Large intestine (tissue), 3 donors: ENCODE data around the gene CD96. TPM values are rescaled to one million over a fixed set of nuclear protein-coding genes. Genes with fewer than 3 reads are reported as not detected.

Source experiments
- DNase-seq, 2 donors: peaks; one replicate each; pipeline versions ENCODE4 v3.0.0 to v3.0.0-alpha.2; 2013
- H3K27ac ChIP-seq: one replicate; pipeline ENCODE4 v1.5.1; 2013; ENCODE audit warnings: low read length
- H3K27me3 ChIP-seq: 2 replicates; pipeline ENCODE4 v1.6.1; 2013; ENCODE audit warnings: low read length; ENCODE audit not compliant: control insufficient read depth, insufficient read depth
- H3K36me3 ChIP-seq: 2 replicates; pipeline ENCODE4 v1.6.1; 2013; ENCODE audit warnings: low read length; ENCODE audit not compliant: control insufficient read depth, insufficient read depth
- H3K4me1 ChIP-seq: one replicate; pipeline ENCODE4 v1.6.1; 2013; ENCODE audit warnings: low read length; ENCODE audit not compliant: control insufficient read depth, insufficient read depth
- H3K4me3 ChIP-seq: one replicate; pipeline ENCODE4 v1.5.1; 2013; ENCODE audit warnings: low read length
- H3K9me3 ChIP-seq: one replicate; pipeline ENCODE4 v1.6.1; 2013; ENCODE audit warnings: mild to moderate bottlenecking, low read depth, low read length, moderate library complexity; ENCODE audit not compliant: control insufficient read depth
- WGBS: methylation state at CpG from one replicate; pipeline ENCODE4 v1.1.5; 2013; ENCODE audit warnings: low lambda C conversion rate; ENCODE audit not compliant: insufficient coverage; 5-methylcytosine and 5-hydroxymethylcytosine counted together
- polyA plus RNA-seq: library from polyadenylated mRNA; unstranded; fragments of 120-200 nt; gene quantifications from one replicate; pipeline ENCODE4 v1.2.1, GENCODE V29; 2013

CD96 gene
- polyA plus RNA-seq, 1 donor: 4.1 TPM

DNA sequence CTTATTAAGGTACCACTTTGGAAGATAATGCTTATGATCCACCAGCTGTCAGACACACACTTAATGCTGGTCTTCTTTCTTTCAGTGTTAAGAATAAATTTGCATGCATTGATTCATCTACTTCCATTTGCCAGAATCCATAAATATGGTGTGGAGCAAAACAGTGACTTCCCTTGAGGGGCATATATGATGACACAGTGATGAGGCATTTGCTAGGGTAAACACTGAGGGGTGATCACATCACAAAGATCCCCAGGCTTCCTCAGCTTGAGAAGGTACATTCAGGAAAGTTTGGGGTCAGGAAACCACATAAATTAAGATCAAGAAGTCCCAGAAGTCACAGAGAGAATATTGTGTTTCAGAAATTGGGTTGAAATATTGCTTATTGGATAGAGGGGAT is 63.0 kb downstream of the CD96 start:
- Histone ChIP-seq H3K4me1 (no peaks in the 10 kb centered on the region), H3K9me3 (no peaks in the 10 kb centered on the region), H3K36me3 (no peaks in the 10 kb centered on the region), H3K27ac (no peak overlapping the region), H3K27me3 (no peaks in the 10 kb centered on the region), H3K4me3 (no peak overlapping the region)
- no peak for DNase-seq

DNA sequence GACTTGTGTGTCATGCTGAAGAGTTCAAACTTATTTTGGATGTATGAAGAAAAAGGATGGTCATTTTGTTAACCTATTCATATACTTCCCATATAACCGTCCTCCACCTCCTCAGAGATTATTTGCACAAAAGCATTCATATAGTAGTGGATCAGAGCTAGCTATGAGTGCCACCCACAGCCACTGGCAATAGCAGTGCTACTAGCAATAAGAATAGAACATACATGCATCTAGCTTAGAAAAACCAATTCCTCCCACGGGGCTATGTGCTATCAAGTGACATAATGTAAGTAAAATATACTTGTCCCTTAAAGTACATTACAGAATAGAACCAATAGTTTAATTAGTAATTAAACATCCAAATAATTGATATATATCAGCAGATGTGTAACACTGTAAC is 63.5 kb downstream of the CD96 start:
- 100% methylated on average over 1 of the region's 2 CpGs for WGBS
- no peak overlapping the region for H3K27ac ChIP-seq
- no peaks in the 10 kb centered on the region for H3K9me3 ChIP-seq
- DNase-seq: no peak
- no peaks in the 10 kb centered on the region for H3K36me3 ChIP-seq
- no peaks in the 10 kb centered on the region for H3K4me1 ChIP-seq
- H3K4me3 ChIP-seq: no peak overlapping the region
- H3K27me3 ChIP-seq: no peaks in the 10 kb centered on the region

GRCh38 chr3:111607240-111607920 is 65.4 kb downstream of the CD96 start:
- no peak overlapping the region for H3K4me3 ChIP-seq
- no peaks in the 10 kb centered on the region for H3K9me3 ChIP-seq
- no peaks in the 10 kb centered on the region for H3K36me3 ChIP-seq
- H3K4me1 ChIP-seq: no peaks in the 10 kb centered on the region
- no peaks in the 10 kb centered on the region for H3K27me3 ChIP-seq
- no peak overlapping the region for H3K27ac ChIP-seq
- no peak for DNase-seq
- WGBS: 100% methylated on average over 1 of the region's 3 CpGs

- Histone ChIP-seq H3K4me1 (no peaks in the 10 kb centered on the region), H3K9me3 (no peaks in the 10 kb centered on the region), H3K4me3 (no peak overlapping the region), H3K36me3 (no peaks in the 10 kb centered on the region), H3K27me3 (no peaks in the 10 kb centered on the region), H3K27ac (no peak overlapping the region)
- DNase-seq: no peak
- WGBS: no CpG with 5 or more reads among the region's 2 CpGs
Measured at GRCh38 chr3:111608383-111608782, 66.4 kb downstream of the CD96 start.

- no peaks in the 10 kb centered on the region for H3K27me3 ChIP-seq
- H3K9me3 ChIP-seq: no peaks in the 10 kb centered on the region
- no peak for DNase-seq
- no peak overlapping the region for H3K27ac ChIP-seq
- WGBS: no CpG with 5 or more reads among the region's 2 CpGs
- H3K4me1 ChIP-seq: no peaks in the 10 kb centered on the region
- H3K36me3 ChIP-seq: no peaks in the 10 kb centered on the region
- H3K4me3 ChIP-seq: no peak overlapping the region
Measured at GRCh38 chr3:111609700-111610099, 67.7 kb downstream of the CD96 start.

DNA sequence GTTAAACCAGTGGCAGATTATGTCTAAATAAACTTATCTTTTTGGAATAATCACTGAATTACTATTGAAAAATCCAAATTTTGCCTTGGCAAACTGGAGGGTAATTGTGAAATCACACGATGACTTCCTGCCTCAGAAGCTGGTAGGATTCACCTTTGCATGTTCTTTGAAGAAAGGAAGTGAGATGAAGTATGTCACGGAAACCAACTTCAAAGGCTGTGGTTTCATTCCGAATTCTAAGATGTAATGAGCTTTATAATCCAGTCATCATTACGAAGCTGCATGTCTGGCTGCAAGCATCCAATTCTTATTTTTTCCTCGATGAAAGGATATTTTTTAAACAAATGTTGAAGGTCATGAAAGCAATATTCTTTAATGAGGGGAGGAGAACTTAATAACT is 68.2 kb downstream of the CD96 start:
- Histone ChIP-seq H3K36me3 (no peaks in the 10 kb centered on the region), H3K9me3 (no peaks in the 10 kb centered on the region), H3K4me1 (no peaks in the 10 kb centered on the region), H3K4me3 (no peak overlapping the region), H3K27me3 (no peaks in the 10 kb centered on the region), H3K27ac (no peak overlapping the region)
- no peak for DNase-seq
- WGBS: 86% methylated on average over 1 of the region's 5 CpGs

- H3K27me3 ChIP-seq: no peaks in the 10 kb centered on the region
- H3K4me3 ChIP-seq: no peak overlapping the region
- no peak overlapping the region for H3K27ac ChIP-seq
- H3K4me1 ChIP-seq: no peaks in the 10 kb centered on the region
- H3K36me3 ChIP-seq: no peaks in the 10 kb centered on the region
- no CpG with 5 or more reads among the region's 8 CpGs for WGBS
- no peak for DNase-seq
- H3K9me3 ChIP-seq: no peaks in the 10 kb centered on the region
Measured at GRCh38 chr3:111610612-111611054, 68.6 kb downstream of the CD96 start.

DNA sequence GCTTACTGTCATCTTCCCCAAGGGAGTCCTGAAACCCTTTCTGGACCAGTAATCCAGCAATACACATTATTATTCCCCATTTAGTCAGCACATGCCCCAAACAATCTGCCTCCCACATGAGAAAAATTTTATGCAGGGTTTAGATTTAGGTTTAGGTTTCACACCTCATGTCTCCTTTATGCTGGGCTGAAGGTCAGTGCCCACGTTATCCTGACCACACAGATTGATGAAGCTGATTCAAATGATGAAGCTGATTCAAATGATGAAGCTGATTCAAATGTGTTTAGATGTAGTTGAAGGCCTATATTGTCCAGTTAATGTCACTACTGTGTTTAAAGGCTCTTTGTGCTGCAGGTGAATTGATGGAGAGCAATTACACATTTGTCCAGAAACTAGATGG is 71.3 kb downstream of the CD96 start:
- H3K36me3 ChIP-seq: no peaks in the 10 kb centered on the region
- no peaks in the 10 kb centered on the region for H3K4me1 ChIP-seq
- H3K27ac ChIP-seq: no peak overlapping the region
- no peaks in the 10 kb centered on the region for H3K9me3 ChIP-seq
- 100% methylated on average over 1 of the region's 1 CpG for WGBS
- no peak overlapping the region for H3K4me3 ChIP-seq
- H3K27me3 ChIP-seq: no peaks in the 10 kb centered on the region
- DNase-seq: no peak

- no peaks in the 10 kb centered on the region for H3K9me3 ChIP-seq
- DNase-seq: no peak
- no peaks in the 10 kb centered on the region for H3K4me1 ChIP-seq
- no peak overlapping the region for H3K4me3 ChIP-seq
- no peaks in the 10 kb centered on the region for H3K36me3 ChIP-seq
- 87% methylated on average over 2 of the region's 3 CpGs for WGBS
- H3K27ac ChIP-seq: no peak overlapping the region
- no peaks in the 10 kb centered on the region for H3K27me3 ChIP-seq
Measured at GRCh38 chr3:111615880-111616279, 73.9 kb downstream of the CD96 start.

- Histone ChIP-seq H3K36me3 (no peaks in the 10 kb centered on the region), H3K27me3 (no peaks in the 10 kb centered on the region), H3K4me1 (no peaks in the 10 kb centered on the region), H3K9me3 (no peaks in the 10 kb centered on the region), H3K4me3 (no peak overlapping the region), H3K27ac (no peak overlapping the region)
- WGBS: no CpG with 5 or more reads among the region's 6 CpGs
- DNase-seq: no peak
Measured at GRCh38 chr3:111616417-111617105, 74.6 kb downstream of the CD96 start.

DNA sequence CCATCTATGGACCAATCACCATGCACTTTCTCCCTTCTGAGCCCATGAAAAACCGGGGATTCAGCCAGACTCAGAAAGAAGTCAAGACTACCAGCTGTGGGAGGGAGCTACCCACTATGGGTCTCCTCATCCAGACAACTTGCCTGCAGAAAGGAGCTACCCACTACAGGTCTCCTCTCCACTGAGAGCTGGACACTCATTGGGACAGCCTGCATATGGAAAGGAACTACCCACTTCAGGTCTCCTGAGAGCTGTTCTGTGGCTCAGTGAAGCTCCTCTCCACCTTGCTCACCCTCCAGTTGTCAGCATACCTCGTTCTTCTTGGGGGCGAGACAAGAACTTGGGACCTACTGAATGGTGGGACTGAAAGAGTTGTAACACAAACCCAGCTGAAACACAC is 75.4 kb downstream of the CD96 start:
- no peaks in the 10 kb centered on the region for H3K27me3 ChIP-seq
- no peak for DNase-seq
- no CpG with 5 or more reads among the region's 3 CpGs for WGBS
- no peaks in the 10 kb centered on the region for H3K4me1 ChIP-seq
- H3K4me3 ChIP-seq: no peak overlapping the region
- H3K36me3 ChIP-seq: no peaks in the 10 kb centered on the region
- H3K27ac ChIP-seq: no peak overlapping the region
- H3K9me3 ChIP-seq: no peaks in the 10 kb centered on the region
